Measurements from ENCODE around the gene CDYL.
"Not testable (repeated sequence)": the region's sequence is repeated elsewhere in the genome, so short reads cannot be mapped to it uniquely, and the experiment has no call there.

Gene CDYL

GRCh38 chr6:4805553-4806336, 29.5 kb downstream of the CDYL start:
- DNase-seq, result peak in 1 of 2 experiments; percentile 52

- no peak for DNase-seq
These were observed 30.1 kb downstream of the CDYL start for GRCh38 chr6:4806337-4806725.

- DNase-seq, result no peak
These were observed 30.6 kb downstream of the CDYL start for GRCh38 chr6:4806791-4807190.

- DNase-seq, result no peak
These were observed 32.2 kb downstream of the CDYL start for GRCh38 chr6:4808396-4808795.

- DNase-seq, result peak in 1 of 2 experiments; percentile 61
These were observed 34.1 kb downstream of the CDYL start for GRCh38 chr6:4809999-4810918.

- DNase-seq, result peak; percentile 50 to 90
These were observed 35.9 kb downstream of the CDYL start for GRCh38 chr6:4812068-4812467.

- DNase-seq, result no peak
These were observed 36.9 kb downstream of the CDYL start for GRCh38 chr6:4813055-4813454.

- DNase-seq, result no peak
These were observed 38.0 kb downstream of the CDYL start for GRCh38 chr6:4814212-4814611.

- DNase-seq, result no peak
These were observed 38.8 kb downstream of the CDYL start for GRCh38 chr6:4814987-4815386.

GRCh38 chr6:4815584-4815983, 39.4 kb downstream of the CDYL start:
- DNase-seq, result no peak

- no peak for DNase-seq
These were observed 40.7 kb downstream of the CDYL start for GRCh38 chr6:4816904-4817303.

- DNase-seq, result no peak
These were observed 41.3 kb downstream of the CDYL start for GRCh38 chr6:4817551-4817950.

GRCh38 chr6:4818272-4818938, 42.2 kb downstream of the CDYL start:
- DNase-seq, result no peak

- DNase-seq, result no peak
These were observed 43.6 kb downstream of the CDYL start for GRCh38 chr6:4819706-4820283.

- no peak for DNase-seq
These were observed 44.6 kb downstream of the CDYL start for GRCh38 chr6:4820704-4821276.

GRCh38 chr6:4822476-4822875, 46.3 kb downstream of the CDYL start:
- no peak for DNase-seq

GRCh38 chr6:4828187-4828698, 52.0 kb downstream of the CDYL start:
- DNase-seq, result no peak

- no peak for DNase-seq
These were observed 52.9 kb downstream of the CDYL start for GRCh38 chr6:4829089-4829488.

GRCh38 chr6:4835540-4835939, 59.3 kb downstream of the CDYL start:
- not testable (repeated sequence) for DNase-seq

GRCh38 chr6:4840169-4840568, 64.0 kb downstream of the CDYL start:
- no peak for DNase-seq

- no peak for DNase-seq
These were observed 67.9 kb downstream of the CDYL start for GRCh38 chr6:4844108-4844507.

- DNase-seq, result no peak
These were observed 70.2 kb downstream of the CDYL start for GRCh38 chr6:4846387-4846786.

Measured in SW 1271 (cell line).